Measurements from ENCODE around the gene LDB3.

LDB3 gene

GRCh38 chr10:86769991-86770390 is 101.7 kb downstream of the LDB3 start:
- DNase-seq, result no peak

DNA sequence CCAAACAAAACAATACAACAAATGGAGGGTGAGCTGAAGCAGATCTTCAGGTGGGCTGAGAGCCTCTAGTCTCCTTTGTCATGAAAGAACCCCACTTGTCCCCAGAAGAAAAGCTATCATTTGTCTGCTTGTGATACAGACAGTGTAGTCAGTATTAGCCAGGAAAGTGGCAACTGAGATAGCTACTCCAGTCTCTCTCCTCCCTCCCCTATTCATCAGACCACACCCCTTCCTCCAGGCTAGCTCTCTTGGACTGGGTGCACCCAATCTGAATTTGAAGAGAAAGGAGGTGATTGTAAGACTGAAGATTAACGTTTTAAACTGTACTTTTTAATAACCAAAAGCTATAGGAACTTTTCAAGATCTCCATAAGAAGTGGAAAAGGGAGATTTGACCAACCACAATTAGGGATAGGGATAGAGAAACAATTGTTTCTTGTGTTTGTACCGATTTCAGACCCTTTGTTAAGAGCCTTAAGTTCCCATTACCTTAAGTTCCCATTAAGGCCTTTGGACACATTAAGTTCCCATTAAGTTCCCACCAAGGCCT is 102.2 kb downstream of the LDB3 start:
- no peak for DNase-seq

DNA sequence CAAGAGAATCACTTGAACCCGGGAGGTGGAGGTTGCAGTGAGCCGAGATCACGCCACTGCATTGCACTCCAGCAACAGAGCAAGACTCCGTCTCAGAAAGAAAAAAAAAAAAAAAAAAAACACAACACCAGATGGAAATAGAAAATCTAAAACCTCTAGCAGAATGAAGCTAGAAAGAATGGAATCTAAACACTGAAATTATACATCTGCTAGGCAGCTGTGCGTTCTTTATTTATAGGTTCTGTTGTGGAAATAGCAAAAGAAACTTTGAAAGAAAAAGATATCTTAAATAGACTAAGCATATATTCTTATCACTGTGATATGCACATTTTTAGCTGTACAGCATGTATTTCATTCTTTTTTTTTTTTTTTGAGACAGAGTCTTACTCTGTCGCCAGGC is 105.2 kb downstream of the LDB3 start:
- DNase-seq, result no peak

DNA sequence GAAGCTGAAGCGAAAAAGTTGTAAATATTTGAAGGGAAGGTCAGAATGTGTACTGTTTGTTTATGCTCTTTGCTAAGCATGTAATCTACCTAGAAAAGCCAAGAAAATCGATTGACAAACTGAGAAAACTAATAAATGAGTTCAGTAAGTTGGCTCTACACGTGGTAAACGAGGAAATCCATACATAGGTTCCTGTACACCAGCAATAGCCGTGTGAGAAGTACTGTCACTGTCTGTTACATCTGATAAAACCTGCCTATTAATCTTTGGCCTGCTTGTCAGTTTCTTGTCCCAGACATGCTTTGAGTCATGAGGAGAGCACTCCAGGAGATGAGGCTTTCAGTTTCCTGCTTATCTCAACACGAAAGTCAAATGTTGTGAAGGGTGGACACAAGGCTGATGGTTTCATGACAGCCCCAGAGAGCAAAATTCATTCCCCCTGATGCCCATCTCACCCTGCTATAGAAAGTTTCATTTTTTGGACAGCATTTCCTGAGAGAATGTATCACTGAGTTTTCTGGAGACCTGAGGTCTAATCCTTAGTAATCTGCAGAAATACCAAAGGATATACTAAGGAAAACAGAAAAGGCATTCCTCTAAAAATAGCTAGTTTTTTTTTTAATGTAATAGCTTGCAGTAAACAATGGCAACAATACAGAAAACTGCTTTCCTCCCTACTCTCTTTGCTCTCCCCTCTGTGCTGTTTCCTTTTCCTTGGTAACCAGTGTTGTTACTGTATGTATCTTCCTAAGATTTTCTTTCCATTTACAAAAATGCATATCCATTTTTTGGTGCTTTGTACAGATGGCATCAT is 107.0 kb downstream of the LDB3 start:
- no peak for DNase-seq

DNA sequence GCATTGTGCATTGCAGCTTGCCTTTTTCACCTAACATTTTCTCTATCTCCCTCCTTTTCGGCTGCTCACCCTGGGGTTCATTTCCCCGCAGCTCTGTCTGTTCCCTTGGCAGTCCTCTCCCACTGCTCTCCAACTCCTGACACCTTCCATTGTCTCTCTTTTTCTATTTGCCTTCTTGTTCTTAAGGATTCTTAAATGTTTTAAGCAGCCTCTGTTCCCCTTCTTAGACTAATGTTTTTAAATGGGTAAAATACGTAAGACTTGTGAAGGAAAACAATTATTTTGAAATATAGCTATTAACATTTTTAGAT is 107.5 kb downstream of the LDB3 start:
- DNase-seq, result no peak

DNA sequence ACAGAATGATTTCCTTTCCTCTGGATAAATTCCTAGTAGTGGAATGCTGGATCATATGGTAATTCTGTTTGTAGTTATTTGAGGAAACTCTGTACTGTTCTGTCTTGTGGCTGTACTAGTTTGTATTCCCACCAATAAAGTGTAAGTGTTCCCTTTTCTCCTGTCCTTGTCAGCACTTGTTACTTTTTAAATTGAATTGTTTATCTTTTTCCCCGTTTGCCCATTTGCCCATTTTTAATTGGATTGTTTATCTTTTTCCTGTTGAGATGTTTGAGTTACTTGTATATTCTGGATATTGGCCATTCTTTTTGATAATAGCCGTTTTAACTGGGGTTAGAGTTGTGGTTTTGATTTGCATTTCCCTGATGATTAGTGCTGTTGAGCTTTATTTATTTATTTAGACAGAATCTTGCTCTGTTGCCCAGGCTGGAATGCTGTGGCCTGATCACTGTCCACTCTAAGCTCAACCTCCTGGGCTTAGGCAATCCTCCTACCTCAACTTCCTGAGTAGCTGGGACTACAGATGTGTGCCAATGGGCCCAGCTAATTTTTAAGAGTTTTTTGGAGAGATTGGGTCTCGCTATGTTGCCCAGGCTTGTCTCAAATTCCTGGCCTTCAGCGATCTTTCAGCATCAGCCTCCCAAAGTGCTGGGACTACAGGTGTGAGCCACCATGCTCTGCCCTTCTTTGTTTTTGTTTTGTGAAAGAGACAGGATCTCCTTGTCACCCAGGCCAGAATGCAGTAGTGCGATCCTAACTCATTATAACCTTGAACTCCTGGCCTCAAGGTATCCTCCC is 111.1 kb downstream of the LDB3 start:
- DNase-seq, result no peak

- DNase-seq, result no peak
These were observed 114.5 kb downstream of the LDB3 start for GRCh38 chr10:86782701-86783418.

DNA sequence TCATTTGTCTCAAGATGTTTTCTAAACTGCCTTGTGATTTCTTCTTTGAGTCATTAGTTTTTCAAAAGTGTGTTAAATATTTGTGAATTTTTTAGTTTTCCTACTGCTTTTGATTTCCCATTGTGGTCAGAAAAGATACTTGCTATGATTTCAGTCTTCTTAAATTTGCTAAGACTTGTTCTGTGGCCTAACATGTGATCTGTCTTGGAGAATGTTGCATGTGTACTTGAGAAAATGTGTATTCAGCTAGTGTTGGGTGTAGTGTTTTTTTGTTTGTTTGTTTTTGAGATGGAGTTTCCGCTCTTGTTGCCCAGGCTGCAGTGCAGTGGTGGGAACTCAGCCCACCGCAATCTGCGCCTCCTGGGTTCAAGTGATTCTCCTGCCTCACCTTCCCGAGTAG is 116.7 kb downstream of the LDB3 start:
- no peak for DNase-seq

Data from activated effector memory CD4-positive, alpha-beta T cell treated with Interleukin-2 at 50 U/mL for 16 hours (primary cell).